Activated CD4-positive, alpha-beta T cell treated with anti-CD3 and anti-CD28 coated beads, Interleukin-2, amount 50 U/mL, for 4 hours (primary cell): Measurements from ENCODE around the gene GLCE.

Experiments used
- DNase-seq, 2 experiments: peaks; one replicate each; pipeline ENCODE4 v3.0.0-alpha.2; 2020

Gene GLCE

GRCh38 chr15:69160141-69160993 lies at the start of gene GLCE:
Gene GLCE (plus strand): TSS chr15:69160635. CDS start chr15:69255807, 95,172 bp downstream.
- peak; percentile 91 for DNase-seq

- no peak for DNase-seq
These were observed 46.0 kb upstream of the GLCE start for GRCh38 chr15:69114331-69114928.

- DNase-seq: no peak
These were observed 45.4 kb upstream of the GLCE start for GRCh38 chr15:69115031-69115430.

DNA sequence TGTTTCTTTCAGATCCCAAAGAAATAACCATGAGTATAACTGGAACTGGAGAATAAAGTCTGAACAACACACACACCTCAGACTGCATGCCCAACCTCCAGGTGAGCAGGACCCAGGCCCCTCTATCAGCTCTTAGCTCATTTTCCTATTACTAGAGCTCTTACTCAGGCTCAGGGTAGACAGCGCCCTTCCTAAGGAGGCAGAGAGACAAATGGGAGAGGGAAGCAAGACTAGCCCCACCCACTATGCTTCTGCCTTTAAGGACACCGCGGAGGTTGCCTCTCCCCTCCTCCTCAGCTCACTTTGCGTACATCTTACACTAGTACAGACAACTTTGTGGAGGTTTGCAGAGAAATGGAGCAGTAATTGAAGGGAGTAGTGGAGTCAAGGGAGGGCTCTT lies 44.0 kb upstream of the GLCE start:
- no peak for DNase-seq

- no peak for DNase-seq
These were observed 43.0 kb upstream of the GLCE start for GRCh38 chr15:69117431-69117871.

GRCh38 chr15:69118089-69118488 lies 42.3 kb upstream of the GLCE start:
- no peak for DNase-seq

DNA sequence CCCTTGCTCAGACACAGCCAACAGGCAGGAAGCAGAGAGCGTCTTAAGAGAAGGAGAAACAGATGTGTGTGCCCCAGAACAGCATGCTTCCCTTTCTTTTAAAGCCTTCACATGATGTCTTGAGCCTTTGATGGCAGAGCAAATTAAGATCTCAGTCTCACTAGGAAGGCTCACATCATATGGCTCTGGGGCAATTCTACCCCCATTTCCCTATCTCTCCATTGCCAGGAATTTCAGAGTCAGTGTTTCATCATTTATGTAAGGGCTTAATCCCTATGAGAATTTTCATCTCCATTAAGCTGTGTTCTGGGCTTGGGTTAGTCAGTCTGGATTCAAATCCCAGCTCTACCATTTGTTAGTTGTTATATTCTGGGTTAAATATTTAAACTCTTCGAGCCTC lies 41.4 kb upstream of the GLCE start:
- DNase-seq: no peak

DNA sequence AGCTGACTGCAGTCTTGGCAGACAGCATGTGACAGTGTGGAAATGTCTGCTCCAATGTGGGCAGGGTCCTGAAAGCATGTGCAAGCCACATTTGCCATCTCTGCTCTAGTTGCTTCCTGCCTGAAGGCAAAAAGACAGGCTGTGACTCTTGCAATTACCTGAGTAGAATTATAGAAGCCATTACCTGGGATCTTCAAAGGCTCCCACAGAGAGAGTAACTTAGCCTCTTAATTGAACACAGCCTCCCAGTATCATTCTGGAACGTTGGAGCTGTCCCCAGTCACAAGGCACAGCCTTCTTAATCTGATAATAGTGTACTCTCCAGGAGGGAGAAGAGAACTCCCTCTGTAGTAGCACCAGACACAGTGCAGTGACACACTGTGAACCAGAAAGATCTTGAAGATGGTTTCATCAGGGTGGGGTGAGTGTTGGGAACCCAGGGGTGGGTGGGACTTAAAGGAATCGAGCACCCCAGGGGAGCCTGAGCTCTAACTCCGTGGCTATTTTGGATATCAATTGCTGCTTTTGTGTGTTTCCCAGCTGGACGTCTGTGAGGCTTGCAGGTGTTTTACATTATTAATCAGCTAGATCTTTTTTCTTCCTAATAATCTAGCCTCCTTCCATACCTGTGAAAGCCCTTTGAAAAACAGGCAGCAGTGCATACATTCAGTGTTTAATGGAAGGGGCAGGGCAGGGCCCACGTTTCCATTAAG lies 40.6 kb upstream of the GLCE start:
- DNase-seq: no peak

GRCh38 chr15:69120732-69121131 lies 39.7 kb upstream of the GLCE start:
- DNase-seq: no peak

DNA sequence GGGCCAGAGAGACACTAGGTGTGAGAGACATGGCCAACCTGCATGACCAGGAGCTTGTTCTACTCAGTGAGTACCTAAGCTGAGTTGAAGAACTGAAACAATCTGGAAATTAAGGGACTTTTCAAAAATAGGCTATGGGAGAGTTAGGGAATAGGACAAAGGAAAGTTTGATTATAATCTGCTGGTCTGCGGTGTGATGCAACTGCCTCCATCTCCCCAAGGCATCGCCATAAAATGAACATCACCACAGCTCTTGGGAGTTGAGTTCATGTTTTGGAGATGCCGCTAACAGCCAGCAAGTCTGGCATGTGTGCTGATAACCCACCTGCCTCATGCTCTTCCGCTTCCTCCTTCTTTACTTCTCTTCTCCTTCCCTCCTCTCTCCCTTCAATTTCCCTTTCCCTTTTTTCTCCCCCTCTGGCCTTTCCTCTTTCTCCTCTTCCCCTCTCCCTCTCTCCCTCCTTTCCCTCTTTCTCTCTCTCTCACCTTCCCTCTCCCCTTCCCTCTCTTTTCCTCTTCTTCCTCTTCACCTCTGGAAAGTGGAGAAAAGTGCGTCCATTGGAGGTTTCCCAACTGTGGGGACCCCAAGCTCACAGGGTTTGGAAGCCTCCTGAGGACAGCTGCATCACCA lies 39.1 kb upstream of the GLCE start:
- no peak for DNase-seq

DNA sequence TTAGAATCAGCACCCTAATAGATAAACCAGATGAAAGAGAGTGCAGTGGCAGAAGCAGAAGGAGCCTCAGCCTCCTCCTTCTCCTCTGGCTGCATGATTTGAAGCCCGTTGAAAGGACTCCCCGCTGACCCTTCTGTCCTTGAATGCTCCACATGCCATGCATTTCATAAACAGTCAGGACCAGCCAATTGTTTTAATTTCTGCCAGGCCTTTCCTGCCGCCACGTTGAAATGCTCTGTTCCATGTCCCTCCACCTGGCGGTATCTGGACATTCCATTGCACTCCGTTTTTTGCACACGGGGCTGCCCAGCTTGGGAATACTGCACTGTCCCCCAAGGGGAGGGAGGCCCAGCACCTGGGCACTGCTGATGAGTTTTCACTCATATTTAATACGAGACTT lies 35.2 kb upstream of the GLCE start:
- DNase-seq: no peak

GRCh38 chr15:69126054-69126469 lies 34.4 kb upstream of the GLCE start:
- no peak for DNase-seq

GRCh38 chr15:69127306-69127705 lies 33.1 kb upstream of the GLCE start:
- DNase-seq: no peak

- DNase-seq: no peak
These were observed 31.6 kb upstream of the GLCE start for GRCh38 chr15:69128667-69129311.

- DNase-seq: no peak
These were observed 28.8 kb upstream of the GLCE start for GRCh38 chr15:69131362-69132220.

DNA sequence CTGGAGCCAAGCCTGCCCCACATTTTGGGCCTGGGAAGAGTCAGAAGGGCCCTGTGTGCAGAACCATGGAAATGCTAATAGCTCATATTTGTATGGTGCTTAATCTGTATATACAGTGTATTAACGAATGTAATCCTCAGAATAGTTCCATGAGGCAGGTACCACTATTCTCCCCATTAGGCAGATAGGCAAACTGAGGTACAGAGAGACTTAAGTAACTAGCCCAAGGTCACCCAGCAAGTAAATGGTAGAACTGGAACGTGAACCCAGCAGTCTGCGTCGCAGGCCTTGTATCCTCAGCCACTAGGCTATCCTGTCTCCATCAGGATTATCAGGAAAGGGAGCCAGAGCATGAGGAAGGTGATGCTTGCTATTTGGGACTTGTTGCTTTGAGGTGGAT lies 28.0 kb upstream of the GLCE start:
- no peak for DNase-seq

DNA sequence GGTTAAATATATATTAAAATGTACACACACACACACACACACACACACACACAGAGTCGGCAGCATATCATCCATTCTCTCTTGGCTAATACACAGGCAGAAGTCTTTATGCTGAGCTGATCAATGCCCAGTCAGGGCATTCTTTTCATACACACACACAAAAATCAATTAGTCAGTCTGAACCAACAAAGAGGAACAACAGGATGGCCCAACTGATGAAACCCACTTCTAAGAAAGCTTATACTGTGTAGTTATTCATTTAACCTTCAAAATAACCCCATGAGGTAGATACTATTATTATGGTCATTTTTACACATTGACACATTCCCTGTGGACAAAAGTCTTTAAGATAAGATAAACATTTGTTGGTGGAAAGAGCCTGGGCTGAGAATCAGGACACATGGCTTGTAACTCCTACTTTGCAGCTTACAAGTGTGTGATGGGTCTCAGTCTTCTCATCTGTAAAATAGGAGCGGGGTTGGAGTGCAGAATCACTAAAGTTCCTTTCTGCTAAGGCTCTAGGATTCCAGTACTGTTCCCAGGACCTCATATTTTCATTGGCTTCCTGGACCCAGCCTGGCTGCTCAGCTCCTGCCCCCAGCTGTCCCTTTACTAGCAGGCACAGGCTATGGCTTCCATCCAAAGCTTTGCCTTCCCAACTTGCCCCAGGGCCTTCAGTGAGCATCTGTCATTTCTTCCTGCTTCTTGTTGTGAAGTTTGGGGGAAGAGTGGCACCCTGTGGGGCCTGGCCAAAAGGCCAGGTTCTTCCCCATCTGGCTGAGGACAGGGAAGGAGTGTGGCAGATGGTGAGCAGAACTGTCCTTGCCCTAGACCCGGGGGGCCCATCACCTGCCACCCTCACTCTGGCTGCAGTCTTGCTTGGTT lies 27.2 kb upstream of the GLCE start:
- no peak for DNase-seq

DNA sequence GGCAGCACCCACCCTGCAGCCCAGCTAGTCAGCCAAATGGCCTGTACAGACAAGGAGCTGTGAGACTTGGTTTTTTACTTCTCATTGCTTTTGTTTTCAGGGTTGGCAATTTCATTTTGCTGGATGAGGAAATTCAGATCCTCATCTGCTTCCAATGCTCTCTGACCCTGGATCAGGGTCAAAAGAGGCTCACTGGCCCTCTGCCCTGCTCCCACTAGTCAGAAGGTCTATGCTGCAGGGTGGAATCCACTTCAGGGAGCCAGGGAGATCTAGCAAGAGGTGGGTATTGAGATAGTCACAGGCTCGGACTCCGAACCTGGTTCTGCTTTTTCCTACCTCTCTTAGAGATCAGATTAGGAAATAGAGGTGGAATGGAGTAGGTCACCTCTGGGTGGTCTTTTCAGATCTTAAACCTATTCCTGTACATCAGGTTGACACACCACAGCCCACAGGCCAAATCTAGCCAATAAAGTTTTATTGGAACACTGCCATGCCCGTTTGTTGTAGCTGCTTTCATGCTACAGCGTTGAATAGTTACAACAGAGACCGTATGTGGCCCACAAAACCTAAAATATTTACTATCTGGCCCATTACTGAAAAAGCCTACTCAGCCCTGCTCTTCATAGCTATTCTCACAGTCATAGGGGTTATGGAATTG lies 26.4 kb upstream of the GLCE start:
- DNase-seq: no peak

GRCh38 chr15:69134791-69135190 lies 25.6 kb upstream of the GLCE start:
- no peak for DNase-seq

DNA sequence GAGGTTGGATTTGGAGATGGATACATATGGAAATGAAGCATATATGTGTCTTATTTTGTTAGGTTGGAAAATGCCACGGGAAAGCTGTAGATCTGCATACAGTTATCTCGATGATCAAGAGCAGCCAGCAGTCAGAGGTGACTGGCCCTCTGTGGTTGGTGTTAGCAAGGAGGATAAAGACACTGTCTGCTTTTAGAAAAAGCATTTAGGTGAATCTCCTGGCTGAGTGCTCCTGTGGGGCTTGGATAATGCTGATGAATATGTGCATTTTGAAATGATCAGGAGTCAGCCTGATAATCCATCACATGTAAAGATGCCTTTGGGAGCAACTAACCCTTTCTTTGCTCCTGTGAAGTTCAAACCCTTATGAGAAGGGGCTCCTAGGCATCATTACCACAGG lies 24.9 kb upstream of the GLCE start:
- no peak for DNase-seq
